Neural crest cell (in vitro differentiated cells): ENCODE results near the gene ASMT. TPM values are rescaled to one million over a fixed set of nuclear protein-coding genes. Genes with fewer than 3 reads are reported as not detected.

ENCODE experiments used
- DNase-seq: peaks from one replicate; pipeline ENCODE4 v3.0.0; 2021; ENCODE audit warnings: low read depth, mixed read lengths, low spot score
- H3K27ac Mint-ChIP-seq: one replicate; pipeline ENCODE4 v1.8.0; 2021; ENCODE audit warnings: mild to moderate bottlenecking, mixed read lengths; ENCODE audit not compliant: unreplicated experiment
- H3K27me3 Mint-ChIP-seq: 2 replicates; pipeline ENCODE4 v1.8.0; 2021; ENCODE audit warnings: low read depth, mild to moderate bottlenecking, mixed read lengths
- H3K36me3 Mint-ChIP-seq: 2 replicates; pipeline ENCODE4 v1.8.0; 2021; ENCODE audit warnings: low read depth, mild to moderate bottlenecking, mixed read lengths
- H3K4me1 Mint-ChIP-seq: 2 replicates; pipeline ENCODE4 v1.8.0; 2021; ENCODE audit warnings: mixed read lengths
- H3K4me3 Mint-ChIP-seq: one replicate; pipeline ENCODE4 v1.8.0; 2021; ENCODE audit warnings: mild to moderate bottlenecking, mixed read lengths
- H3K9me3 Mint-ChIP-seq: 2 replicates; pipeline ENCODE4 v1.8.0; 2021; ENCODE audit warnings: mixed read lengths
- total RNA-seq: library from RNA; stranded (reverse); gene quantifications from 2 replicates; pipeline ENCODE4 v1.2.1, GENCODE V29; 2021
- TF ChIP-seq, protein P1 (sequence below): fragments of 200-600 bp; sonication (generic); conservative IDR thresholded peaks from 2 replicates; pipeline ENCODE4 v1.5.0; 2021; ENCODE audit warnings: antibody characterized with exemption, mild to moderate bottlenecking

ASMT gene
- total RNA-seq, 1 donor from 2014 or later = 0.44 TPM

DNA sequence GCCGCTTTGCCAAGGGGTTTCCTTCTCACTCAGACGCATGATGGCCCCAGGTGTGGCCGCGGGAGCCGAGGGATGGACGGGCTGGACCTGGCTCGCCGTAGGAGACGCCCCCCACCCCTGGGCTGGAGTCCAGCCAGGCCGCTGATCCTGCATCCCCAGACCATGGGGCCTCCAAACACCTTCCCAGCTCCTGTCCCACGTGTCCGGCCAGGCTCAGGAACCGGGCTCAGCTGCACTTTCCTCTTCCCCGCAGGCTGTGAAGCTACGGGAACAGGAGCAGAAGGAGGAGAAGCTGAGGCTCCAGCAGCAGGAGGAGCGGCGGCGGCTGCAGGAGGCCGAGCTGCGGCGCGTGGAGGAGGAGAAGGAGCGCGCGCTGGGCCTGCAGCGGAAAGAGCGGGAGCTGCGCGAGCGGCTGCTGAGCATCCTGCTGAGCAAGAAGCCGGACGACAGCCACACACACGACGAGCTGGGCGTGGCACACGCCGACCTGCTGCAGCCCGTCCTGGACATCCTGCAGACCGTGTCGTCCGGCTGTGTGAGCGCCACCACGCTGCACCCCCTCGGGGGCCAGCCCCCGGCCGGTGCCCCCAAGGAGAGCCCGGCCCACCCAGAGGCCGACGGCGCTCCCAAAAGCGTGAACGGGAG is 14.3 kb upstream of the ASMT start:
- TF ChIP-seq, protein P1, sequence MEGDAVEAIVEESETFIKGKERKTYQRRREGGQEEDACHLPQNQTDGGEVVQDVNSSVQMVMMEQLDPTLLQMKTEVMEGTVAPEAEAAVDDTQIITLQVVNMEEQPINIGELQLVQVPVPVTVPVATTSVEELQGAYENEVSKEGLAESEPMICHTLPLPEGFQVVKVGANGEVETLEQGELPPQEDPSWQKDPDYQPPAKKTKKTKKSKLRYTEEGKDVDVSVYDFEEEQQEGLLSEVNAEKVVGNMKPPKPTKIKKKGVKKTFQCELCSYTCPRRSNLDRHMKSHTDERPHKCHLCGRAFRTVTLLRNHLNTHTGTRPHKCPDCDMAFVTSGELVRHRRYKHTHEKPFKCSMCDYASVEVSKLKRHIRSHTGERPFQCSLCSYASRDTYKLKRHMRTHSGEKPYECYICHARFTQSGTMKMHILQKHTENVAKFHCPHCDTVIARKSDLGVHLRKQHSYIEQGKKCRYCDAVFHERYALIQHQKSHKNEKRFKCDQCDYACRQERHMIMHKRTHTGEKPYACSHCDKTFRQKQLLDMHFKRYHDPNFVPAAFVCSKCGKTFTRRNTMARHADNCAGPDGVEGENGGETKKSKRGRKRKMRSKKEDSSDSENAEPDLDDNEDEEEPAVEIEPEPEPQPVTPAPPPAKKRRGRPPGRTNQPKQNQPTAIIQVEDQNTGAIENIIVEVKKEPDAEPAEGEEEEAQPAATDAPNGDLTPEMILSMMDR = no peak
- H3K4me3 Mint-ChIP-seq = no peak overlapping the region
- H3K4me1 Mint-ChIP-seq = no peaks in the 10 kb centered on the region
- H3K27me3 Mint-ChIP-seq = no peaks in the 10 kb centered on the region
- DNase-seq = no peak
- H3K36me3 Mint-ChIP-seq = peaks cover 26% of the 10 kb centered on the region
- no peaks in the 10 kb centered on the region for H3K9me3 Mint-ChIP-seq
- no peak overlapping the region for H3K27ac Mint-ChIP-seq

DNA sequence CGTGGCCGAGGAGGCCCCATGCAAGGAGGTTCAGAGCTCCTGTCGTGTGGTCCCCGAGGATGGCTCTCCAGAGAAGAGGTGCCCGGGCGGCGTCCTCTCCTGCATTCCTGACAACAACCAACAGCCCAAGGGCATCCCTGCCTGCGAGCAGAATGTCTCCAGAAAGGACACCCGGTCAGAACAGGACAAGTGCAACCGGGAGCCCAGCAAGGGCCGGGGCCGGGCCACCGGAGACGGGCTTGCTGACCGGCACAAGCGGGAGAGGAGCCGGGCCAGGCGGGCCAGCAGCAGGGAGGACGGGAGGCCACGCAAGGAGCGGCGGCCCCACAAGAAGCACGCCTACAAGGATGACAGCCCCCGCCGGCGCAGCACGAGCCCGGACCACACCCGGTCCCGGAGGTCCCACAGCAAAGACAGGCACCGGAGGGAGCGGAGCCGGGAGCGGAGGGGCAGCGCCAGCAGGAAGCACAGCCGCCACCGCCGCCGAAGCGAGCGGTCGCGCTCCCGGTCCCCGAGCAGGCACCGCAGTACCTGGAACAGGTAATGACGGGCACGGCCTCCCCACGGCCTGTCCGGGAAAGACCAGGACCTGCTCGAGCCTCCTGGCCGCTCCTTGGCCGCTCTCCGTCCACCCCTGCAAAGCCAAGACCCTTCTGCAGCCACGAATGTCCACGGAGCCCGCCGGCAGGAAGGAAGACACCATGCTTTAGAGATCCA is 13.7 kb upstream of the ASMT start:
- no peak overlapping the region for H3K4me3 Mint-ChIP-seq
- no peak for DNase-seq
- TF ChIP-seq, protein P1 = no peak
- H3K27ac Mint-ChIP-seq = no peak overlapping the region
- H3K36me3 Mint-ChIP-seq = peaks cover 27% of the 10 kb centered on the region
- no peaks in the 10 kb centered on the region for H3K9me3 Mint-ChIP-seq
- H3K27me3 Mint-ChIP-seq = no peaks in the 10 kb centered on the region
- H3K4me1 Mint-ChIP-seq = no peaks in the 10 kb centered on the region

DNA sequence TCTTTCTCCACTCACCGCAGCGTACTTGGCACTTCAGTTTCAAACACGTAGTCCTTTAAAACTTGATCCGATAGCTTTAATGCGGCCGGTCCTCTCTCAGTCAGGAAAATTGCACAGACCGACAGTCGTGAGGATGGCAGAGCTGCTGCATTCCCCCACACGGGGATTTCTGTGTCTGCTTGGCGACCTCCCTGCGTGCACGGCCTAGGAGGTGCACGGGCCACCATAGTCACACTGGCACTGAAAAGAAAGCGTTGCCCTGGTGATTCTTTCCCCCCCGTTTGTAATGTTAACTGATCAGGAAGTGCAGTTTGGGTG is 13.1 kb upstream of the ASMT start:
- H3K36me3 Mint-ChIP-seq = peaks cover 27% of the 10 kb centered on the region
- H3K4me1 Mint-ChIP-seq = no peaks in the 10 kb centered on the region
- no peak for DNase-seq
- H3K27ac Mint-ChIP-seq = no peak overlapping the region
- H3K4me3 Mint-ChIP-seq = no peak overlapping the region
- TF ChIP-seq, protein P1 = no peak
- H3K9me3 Mint-ChIP-seq = no peaks in the 10 kb centered on the region
- no peaks in the 10 kb centered on the region for H3K27me3 Mint-ChIP-seq

DNA sequence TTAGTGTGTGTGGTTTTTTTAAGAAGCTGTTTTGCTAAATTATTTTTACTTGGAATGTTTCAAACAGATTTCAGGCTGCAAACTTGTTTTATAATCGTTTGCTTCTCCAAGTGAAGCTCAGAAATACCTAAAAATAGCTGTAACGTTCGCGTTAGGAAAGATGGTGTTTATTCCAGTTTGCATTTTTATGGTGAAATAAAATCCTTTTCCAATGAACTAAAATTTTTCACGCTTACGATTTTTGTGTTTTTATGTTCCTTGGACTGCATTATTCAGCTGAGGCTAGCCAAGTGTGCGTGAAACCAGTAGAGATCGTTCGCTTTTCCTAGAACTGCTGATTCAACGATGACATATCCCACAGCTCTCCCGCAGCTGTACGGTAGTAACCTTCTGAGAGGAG is 12.6 kb upstream of the ASMT start:
- Mint-ChIP-seq H3K27me3 (no peaks in the 10 kb centered on the region), H3K36me3 (peaks cover 27% of the 10 kb centered on the region), H3K9me3 (no peaks in the 10 kb centered on the region), H3K4me1 (no peaks in the 10 kb centered on the region), H3K27ac (no peak overlapping the region), H3K4me3 (no peak overlapping the region)
- DNase-seq = no peak
- TF ChIP-seq, protein P1 = no peak

DNA sequence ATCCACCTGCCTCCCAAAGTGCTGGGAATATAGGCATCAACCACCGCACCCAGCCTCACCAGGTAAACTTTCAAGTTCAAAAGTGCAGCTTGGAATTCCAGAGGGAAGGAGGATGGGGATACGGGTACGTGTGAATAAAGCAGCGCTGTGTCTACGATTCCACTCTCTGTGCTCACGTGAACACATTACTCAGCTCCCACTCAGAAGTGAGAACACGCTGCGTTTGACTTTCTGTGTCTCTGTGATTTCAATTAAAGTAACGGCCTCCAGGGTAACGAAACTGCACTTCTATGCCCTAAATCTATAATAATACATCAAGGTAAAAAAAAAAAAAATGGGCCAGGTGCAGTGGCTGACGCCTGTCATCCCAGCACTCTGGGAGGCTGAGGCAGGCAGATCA is 8.4 kb upstream of the ASMT start:
- Mint-ChIP-seq H3K27ac (no peak overlapping the region), H3K9me3 (no peaks in the 10 kb centered on the region), H3K36me3 (peaks cover 24% of the 10 kb centered on the region), H3K4me1 (no peaks in the 10 kb centered on the region), H3K27me3 (no peaks in the 10 kb centered on the region), H3K4me3 (no peak overlapping the region)
- DNase-seq = no peak
- TF ChIP-seq, protein P1 = no peak
